Astrocyte (in vitro differentiated cells and primary cell): ENCODE results near the gene VDAC2.

Source experiments
- EZH2 ChIP-seq: IDR thresholded peaks from 2 replicates; pipeline ENCODE4 v1.6.1; 2012; ENCODE audit warnings: mild to moderate bottlenecking, low read length, inconsistent platforms; ENCODE audit not compliant: insufficient read depth
- TF ChIP-seq, protein P1 (sequence below): IDR thresholded peaks from 2 replicates; pipeline ENCODE4 v1.5.1; 2011; ENCODE audit warnings: low read depth, mild to moderate bottlenecking, inconsistent platforms, low read length, moderate library complexity; ENCODE audit not compliant: insufficient read depth

DNA sequence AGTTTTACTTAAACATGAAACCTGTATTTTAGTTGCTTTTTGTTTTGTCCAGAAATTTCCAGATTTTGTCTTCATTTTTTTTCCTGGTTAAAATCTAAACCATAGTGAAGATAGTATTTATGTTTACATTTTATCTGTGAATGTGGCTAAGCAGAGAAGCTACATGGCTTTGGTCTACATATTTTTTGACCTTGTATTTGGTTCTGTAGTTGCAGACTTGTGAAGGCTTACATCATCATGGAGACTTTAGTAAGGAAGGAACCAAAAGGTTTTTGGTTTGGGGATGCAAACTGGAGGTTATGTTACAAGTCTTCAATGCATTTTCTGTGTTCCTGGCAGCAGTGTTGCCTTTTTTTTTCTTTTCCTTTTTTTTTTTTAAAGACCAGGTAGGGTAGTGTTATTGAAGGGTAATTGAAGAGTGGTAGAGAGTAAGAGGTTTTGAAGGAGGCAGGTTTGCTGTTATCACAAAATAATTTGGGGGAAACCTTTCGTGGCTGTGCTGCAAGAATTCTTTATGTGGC, 30.9 kb upstream of the VDAC2 start:
- TF ChIP-seq, protein P1, sequence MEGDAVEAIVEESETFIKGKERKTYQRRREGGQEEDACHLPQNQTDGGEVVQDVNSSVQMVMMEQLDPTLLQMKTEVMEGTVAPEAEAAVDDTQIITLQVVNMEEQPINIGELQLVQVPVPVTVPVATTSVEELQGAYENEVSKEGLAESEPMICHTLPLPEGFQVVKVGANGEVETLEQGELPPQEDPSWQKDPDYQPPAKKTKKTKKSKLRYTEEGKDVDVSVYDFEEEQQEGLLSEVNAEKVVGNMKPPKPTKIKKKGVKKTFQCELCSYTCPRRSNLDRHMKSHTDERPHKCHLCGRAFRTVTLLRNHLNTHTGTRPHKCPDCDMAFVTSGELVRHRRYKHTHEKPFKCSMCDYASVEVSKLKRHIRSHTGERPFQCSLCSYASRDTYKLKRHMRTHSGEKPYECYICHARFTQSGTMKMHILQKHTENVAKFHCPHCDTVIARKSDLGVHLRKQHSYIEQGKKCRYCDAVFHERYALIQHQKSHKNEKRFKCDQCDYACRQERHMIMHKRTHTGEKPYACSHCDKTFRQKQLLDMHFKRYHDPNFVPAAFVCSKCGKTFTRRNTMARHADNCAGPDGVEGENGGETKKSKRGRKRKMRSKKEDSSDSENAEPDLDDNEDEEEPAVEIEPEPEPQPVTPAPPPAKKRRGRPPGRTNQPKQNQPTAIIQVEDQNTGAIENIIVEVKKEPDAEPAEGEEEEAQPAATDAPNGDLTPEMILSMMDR: no peak
- TF ChIP-seq EZH2: no peak
